H1 (cell line): ENCODE results near the gene RPL18. TPM values are rescaled to one million over a fixed set of nuclear protein-coding genes. Genes with fewer than 3 reads are reported as not detected.

Source experiments
- BACH1 ChIP-seq: IDR thresholded peaks from 2 replicates; pipeline ENCODE4 v1.6.1; 2012; ENCODE audit warnings: low read length, improper control_type of control experiment
- BCL11A ChIP-seq, 2 experiments: IDR thresholded peaks; one replicate each; pipeline ENCODE4 v1.6.1; 2011; ENCODE audit warnings: low read depth in 2 of 2, low read length in 2 of 2, mild to moderate bottlenecking in 2 of 2
- CBX5 ChIP-seq: fragments of 300-800, 300-1000 bp; sonication (generic); IDR thresholded peaks from 2 replicates; pipeline ENCODE4 v1.7.1; 2016; ENCODE audit warnings: antibody characterized with exemption, low read length, low read depth
- CHD1 ChIP-seq: IDR thresholded peaks from 2 replicates; pipeline ENCODE4 v1.6.1; 2012; ENCODE audit warnings: low read depth, low read length, improper control_type of control experiment
- CTBP2 ChIP-seq: IDR thresholded peaks from 2 replicates; pipeline ENCODE4 v1.7.0; 2011; ENCODE audit warnings: borderline replicate concordance, mild to moderate bottlenecking, moderate library complexity, mixed read lengths, low read length; ENCODE audit not compliant: insufficient read depth, insufficient read length
- EP300 ChIP-seq, 2 experiments: IDR thresholded peaks; 1 replicate in 1 of 2; 2 replicates in 1 of 2; pipeline ENCODE4 v1.6.1; 2011 to 2012; ENCODE audit warnings: low read depth in 2 of 2, low read length in 2 of 2, mild to moderate bottlenecking in 2 of 2, borderline replicate concordance in 1 of 2, inconsistent platforms in 1 of 2, moderate library complexity in 1 of 2
- HDAC2 ChIP-seq, 2 experiments: fragments of 300-600 bp in 1 of 2; sonication (generic) in 1 of 2; IDR thresholded peaks; 2 replicates each; pipeline ENCODE4 v1.6.1; 2011 to 2012; ENCODE audit warnings: low read depth in 2 of 2, low read length in 2 of 2, mild to moderate bottlenecking in 2 of 2, moderate library complexity in 2 of 2, borderline replicate concordance in 1 of 2, inconsistent platforms in 1 of 2
- HDAC6 ChIP-seq: IDR thresholded peaks from one replicate; pipeline ENCODE4 v1.7.1; 2012; ENCODE audit warnings: low read depth, mild to moderate bottlenecking, inconsistent platforms, low read length, moderate library complexity
- JUND ChIP-seq: IDR thresholded peaks from 2 replicates; pipeline ENCODE4 v1.6.1; 2011; ENCODE audit warnings: mild to moderate bottlenecking, improper control_type of control experiment, low read length
- KDM4A ChIP-seq: IDR thresholded peaks from one replicate; pipeline ENCODE4 v1.7.1; 2012; ENCODE audit warnings: low read depth, mild to moderate bottlenecking, moderate library complexity, low read length, inconsistent platforms; ENCODE audit not compliant: severe bottlenecking
- NANOG ChIP-seq: IDR thresholded peaks from 2 replicates; pipeline ENCODE4 v1.6.1; 2011; ENCODE audit warnings: low read length, low read depth, mild to moderate bottlenecking, inconsistent platforms; ENCODE audit not compliant: insufficient read depth, poor library complexity, severe bottlenecking
- NRF1 ChIP-seq: IDR thresholded peaks from 2 replicates; pipeline ENCODE4 v1.6.1; 2011; ENCODE audit warnings: mild to moderate bottlenecking, low read depth, low read length, improper control_type of control experiment
- PHF8 ChIP-seq: fragments of 200-600 bp; sonication (generic); conservative IDR thresholded peaks from 2 replicates; pipeline ENCODE4 v1.7.1; 2012; ENCODE audit warnings: low read depth, mild to moderate bottlenecking, inconsistent platforms, low read length, moderate library complexity
- RFX5 ChIP-seq: IDR thresholded peaks from 2 replicates; pipeline ENCODE4 v1.6.1; 2011; ENCODE audit warnings: low read depth, low read length, improper control_type of control experiment, borderline replicate concordance
- SAP30 ChIP-seq: fragments of 300-600 bp; sonication (generic); IDR thresholded peaks from 2 replicates; pipeline ENCODE4 v1.7.1; 2012; ENCODE audit warnings: low read length, moderate library complexity, mild to moderate bottlenecking, inconsistent platforms; ENCODE audit not compliant: insufficient read depth, insufficient replicate concordance
- SIX5 ChIP-seq: IDR thresholded peaks from 2 replicates; pipeline ENCODE4 v1.6.1; 2011; ENCODE audit warnings: mild to moderate bottlenecking, low read depth, low read length
- SP1 ChIP-seq: IDR thresholded peaks from 2 replicates; pipeline ENCODE4 v1.6.1; 2011; ENCODE audit warnings: low read depth, low read length
- TBP ChIP-seq: IDR thresholded peaks from 2 replicates; pipeline ENCODE4 v1.6.1; 2011; ENCODE audit warnings: low read depth, low read length, improper control_type of control experiment
- polyA plus RNA-seq, 7 experiments: library from polyadenylated mRNA; depleted of rRNA in 3 of 7; stranded (reverse) in 5 of 7; unstranded in 2 of 7; fragments of >200 nt in 5 of 7; fragments of 200-250 nt in 2 of 7; gene quantifications; 1 replicate in 5 of 7; 2 replicates in 1 of 7; 4 replicates in 1 of 7; pipeline versions ENCODE4 v1.2.1 to v1.2.3, GENCODE V29; 2011 to 2013; ENCODE audit warnings: missing spikeins in 2 of 7, mixed read lengths in 2 of 7
- total RNA-seq: library from RNA; stranded (reverse); fragmentation: NEBNext Ultra II Directional; extraction: Animal tissue kit (Norgen Biotek cat#: 25700); gene quantifications from 2 replicates; pipeline ENCODE4 v1.2.1, GENCODE V29; 2021
- TF ChIP-seq, protein P1 (sequence below), 3 experiments: IDR thresholded peaks; 1 replicate in 2 of 3; 2 replicates in 1 of 3; pipeline versions ENCODE4 v1.5.1 to v1.6.1; 2011; ENCODE audit warnings: low read length in 3 of 3, mild to moderate bottlenecking in 3 of 3, inconsistent platforms in 2 of 3, low read depth in 1 of 3, moderate library complexity in 1 of 3; ENCODE audit not compliant: insufficient read depth in 1 of 3; ENCODE audit errors: control extremely low read depth in 1 of 3
- TF ChIP-seq, protein P2 (sequence below): IDR thresholded peaks from 2 replicates; pipeline ENCODE4 v1.6.1; 2012; ENCODE audit warnings: inconsistent platforms

The RPL18 gene
- total and polyA plus RNA-seq, 2 of the 8 experiments (the other 6 are each of a cell fraction or from before 2014, with no cell fraction given): 1,669 to 2,789 TPM

DNA sequence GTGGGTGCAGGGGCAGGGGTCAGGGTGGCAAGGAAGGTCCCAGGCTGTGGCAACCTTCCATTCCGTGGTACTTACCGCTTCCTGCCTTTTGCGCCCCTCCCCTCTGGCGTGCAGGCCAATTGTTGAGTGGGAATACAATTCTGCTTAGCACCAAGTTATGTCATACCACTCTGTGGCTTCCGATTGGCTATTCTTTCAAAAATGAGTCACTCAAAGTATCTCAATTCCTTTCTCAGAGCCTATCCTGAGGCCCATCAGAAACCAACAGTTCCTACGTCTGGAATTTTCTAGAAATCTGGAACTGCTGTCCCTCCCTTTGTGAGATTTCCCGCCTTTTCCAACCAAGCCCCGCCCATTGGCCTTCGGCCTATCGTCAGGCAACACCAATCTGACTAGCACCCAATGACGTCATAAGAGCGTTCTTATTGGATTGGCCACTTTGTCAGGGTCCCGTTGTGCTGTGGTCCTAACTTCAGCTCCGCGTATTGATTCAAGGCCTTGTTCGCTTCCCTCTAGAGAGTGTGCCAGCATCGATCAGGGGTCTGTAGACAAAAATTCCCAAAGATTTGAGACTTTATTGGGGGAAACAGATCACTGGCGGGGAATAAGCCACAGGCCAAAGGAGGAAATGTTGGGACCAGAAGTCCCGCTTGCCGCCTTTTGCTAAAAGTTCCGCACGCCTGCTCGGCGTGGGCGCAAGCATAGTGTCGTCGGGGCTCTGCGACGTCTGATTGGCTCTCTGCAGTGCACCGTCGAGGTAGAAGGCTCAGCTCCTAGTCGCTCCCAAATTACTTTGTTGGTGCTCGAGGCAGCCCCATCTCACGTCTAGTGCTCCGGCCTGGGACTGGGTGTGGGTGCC is 42.1 kb upstream of the RPL18 start (continued):
- TF ChIP-seq, protein P1, sequence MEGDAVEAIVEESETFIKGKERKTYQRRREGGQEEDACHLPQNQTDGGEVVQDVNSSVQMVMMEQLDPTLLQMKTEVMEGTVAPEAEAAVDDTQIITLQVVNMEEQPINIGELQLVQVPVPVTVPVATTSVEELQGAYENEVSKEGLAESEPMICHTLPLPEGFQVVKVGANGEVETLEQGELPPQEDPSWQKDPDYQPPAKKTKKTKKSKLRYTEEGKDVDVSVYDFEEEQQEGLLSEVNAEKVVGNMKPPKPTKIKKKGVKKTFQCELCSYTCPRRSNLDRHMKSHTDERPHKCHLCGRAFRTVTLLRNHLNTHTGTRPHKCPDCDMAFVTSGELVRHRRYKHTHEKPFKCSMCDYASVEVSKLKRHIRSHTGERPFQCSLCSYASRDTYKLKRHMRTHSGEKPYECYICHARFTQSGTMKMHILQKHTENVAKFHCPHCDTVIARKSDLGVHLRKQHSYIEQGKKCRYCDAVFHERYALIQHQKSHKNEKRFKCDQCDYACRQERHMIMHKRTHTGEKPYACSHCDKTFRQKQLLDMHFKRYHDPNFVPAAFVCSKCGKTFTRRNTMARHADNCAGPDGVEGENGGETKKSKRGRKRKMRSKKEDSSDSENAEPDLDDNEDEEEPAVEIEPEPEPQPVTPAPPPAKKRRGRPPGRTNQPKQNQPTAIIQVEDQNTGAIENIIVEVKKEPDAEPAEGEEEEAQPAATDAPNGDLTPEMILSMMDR (IDR thresholded peaks at IDR 0.05; ENCODE audit: control extremely low read depth in 1 of 3, insufficient read depth in 1 of 3, low read depth in 1 of 3, low read length in 3 of 3): no peak
- TF ChIP-seq CBX5: no peak
- TF ChIP-seq RFX5: peak; percentile 97
- TF ChIP-seq PHF8: no peak
- TF ChIP-seq SIX5: no peak
- no peak for TF ChIP-seq CTBP2
- no peak for TF ChIP-seq HDAC6
- TF ChIP-seq NRF1: no peak
- TF ChIP-seq BACH1: no peak
- no peak for TF ChIP-seq CHD1
- TF ChIP-seq KDM4A: no peak
- no peak for TF ChIP-seq HDAC2 (IDR thresholded peaks at IDR 0.05; ENCODE audit: borderline replicate concordance in 1 of 2, low read depth in 2 of 2, low read length in 2 of 2)
- no peak for TF ChIP-seq BCL11A (IDR thresholded peaks at IDR 0.05; ENCODE audit: low read depth in 2 of 2, low read length in 2 of 2)
- no peak for TF ChIP-seq EP300 (IDR thresholded peaks at IDR 0.05; ENCODE audit: borderline replicate concordance in 1 of 2, low read depth in 2 of 2, low read length in 2 of 2)
- TF ChIP-seq NANOG: no peak
- TF ChIP-seq, protein P2, sequence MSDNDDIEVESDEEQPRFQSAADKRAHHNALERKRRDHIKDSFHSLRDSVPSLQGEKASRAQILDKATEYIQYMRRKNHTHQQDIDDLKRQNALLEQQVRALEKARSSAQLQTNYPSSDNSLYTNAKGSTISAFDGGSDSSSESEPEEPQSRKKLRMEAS: peak; percentile 43; the same call in 1 of the 2 replicates
- peak; percentile 79 for TF ChIP-seq JUND
- no peak for TF ChIP-seq SAP30
- peak; percentile 58 for TF ChIP-seq SP1
- TF ChIP-seq TBP: no peak
